GM18502 (cell line): ENCODE data around the gene CROCC2.

Experiments used
- ATAC-seq: cut with Tn5 transposase; IDR thresholded peaks from one replicate; pipeline ENCODE4 v1.9.1; 2021; ENCODE audit warnings: mild to moderate bottlenecking; ENCODE audit not compliant: unreplicated experiment, poor library complexity

CROCC2 gene

DNA sequence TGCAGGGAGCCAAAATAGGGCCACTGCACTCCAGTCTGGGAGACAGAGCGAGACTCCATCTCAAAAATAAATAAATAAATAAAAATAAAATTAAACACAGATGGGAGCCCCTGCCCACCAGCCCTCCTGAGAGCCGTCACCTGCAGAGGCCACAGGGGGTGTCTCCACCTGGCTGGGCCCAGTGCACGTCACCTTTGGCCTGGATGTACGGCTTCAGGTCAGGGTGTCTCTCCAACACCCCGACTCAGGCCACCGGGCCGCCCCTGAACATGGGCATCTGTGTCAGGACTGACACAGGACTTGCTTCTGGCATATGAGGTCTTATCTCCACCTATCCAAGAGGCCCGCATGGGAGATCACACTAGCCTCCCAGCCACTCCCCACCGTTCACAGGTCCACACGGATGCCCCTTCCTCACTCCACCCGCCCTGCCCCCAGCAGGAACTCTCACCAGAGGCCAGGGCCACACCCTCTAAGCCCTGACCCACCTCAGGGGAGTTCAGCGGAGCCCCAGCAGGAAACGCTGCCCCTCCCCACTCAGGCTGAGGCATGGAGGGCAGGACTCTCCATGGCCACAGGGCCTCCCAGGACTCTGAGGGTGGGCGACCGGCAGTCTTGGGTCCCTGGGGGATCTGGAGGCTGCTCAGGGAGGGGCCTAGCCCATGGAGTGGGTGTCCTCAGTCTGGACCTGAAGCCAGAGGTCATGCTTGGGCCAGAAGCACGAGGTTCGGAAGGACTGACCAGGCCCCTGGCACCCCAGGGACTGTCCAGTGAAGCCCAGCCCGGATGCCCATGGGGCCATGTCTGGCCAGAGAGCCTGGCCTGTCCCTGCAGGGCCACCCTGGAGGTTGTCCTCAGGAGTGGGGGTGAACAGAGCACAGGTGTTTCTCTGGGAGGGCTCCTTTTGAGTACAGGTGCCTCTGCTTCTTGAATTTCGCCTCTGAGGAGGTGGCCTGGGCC, 1.6 kb upstream of the CROCC2 start:
- no peak for ATAC-seq

DNA sequence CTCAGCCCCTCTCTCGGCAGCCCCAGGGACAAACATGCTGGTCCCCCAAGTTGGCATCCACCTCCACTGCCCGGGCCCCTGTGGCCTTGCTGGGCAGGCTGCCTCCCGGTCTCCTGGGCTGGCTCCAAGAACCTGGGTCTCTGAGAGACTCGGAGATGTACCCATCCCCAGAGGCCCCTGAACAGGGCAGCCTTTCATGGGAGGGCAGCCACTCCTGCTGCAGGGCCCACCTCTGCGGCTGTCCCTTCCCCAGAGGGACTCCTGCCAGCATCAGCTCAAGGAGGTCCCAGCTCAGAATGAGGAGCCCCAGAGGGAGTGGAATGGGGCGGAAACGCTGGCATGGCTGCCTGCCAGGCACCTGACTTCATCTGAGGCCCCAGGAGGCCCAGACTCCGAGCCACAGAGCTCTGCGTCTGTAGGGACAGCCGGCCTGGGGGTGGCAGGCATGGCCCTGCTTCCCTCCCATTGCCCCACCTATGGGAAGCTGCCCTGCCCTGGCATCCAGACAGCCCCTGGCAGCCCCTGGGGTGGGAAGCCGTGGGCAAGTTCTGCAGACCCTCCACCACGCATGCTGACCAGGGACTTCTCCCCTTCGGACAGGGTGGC, 857 bp upstream of the CROCC2 start:
- ATAC-seq = no peak

DNA sequence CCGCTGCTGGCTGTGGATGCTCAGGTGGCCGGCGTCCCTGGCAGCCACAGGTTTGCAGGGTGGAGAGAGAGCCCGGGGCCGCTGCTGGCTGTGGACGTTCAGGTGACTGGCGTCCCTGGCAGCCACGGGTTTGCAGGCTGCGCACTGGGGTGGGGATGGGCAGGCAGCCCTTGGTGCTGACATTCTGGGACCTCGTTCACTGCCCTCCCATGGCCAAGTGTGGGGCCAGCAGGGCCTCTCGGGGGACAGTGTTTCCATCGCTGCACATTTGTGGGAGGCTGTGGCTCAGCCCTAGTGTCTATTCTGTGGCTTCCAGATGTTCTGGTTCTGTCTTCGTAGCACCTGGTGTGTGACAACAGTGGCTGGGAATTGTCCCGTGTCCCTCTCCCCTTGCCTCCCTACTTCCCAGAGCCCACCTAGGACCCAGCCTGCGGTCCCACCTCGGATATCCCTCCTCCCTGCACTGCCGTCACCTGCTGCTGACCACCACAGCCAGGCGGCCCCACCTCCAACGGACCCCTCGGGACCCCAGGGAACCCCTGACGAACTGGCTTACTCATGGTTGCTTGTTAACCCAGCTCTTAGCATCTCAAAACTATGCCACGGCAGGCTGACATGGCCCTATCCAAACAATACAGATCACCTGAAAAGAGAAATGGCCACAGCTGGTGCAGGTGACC, 915 bp downstream of the CROCC2 start:
- ATAC-seq = no peak

DNA sequence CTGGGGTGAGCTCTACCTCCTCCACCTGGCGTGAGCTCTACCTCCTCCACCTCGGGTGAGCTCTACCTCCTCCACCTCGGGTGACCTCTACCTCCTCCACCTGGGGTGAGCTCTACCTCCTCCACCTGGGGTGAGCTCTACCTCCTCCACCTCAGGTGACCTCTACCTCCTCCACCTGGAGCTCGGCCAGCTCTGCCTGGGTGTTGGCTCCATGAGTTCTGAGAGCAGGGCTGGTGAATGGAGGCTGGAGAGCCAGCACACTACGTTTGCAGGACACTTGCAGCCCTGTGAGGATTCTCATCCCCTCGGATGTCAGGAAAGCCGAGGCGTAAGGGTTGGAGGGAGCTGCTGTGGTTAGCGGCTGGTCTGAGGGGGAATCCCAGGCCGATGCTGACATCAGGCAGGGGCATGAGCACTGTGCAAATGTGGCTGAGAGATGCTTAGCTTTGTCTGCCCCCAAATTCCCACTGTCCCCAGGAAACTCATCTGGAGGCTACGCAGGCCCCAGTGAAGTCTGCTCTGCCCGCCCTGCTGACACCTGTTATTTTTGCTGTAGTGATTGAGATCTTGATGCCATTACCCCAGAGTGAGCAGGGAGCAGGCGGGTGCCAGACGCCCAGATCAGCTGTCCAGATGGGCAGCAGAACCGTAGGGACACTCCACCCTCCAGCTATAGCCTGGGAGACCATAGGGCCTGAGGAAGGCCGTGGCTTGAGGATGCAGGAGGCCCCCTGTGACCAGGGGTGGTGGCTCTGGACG, 3.3 kb downstream of the CROCC2 start:
- ATAC-seq = no peak

DNA sequence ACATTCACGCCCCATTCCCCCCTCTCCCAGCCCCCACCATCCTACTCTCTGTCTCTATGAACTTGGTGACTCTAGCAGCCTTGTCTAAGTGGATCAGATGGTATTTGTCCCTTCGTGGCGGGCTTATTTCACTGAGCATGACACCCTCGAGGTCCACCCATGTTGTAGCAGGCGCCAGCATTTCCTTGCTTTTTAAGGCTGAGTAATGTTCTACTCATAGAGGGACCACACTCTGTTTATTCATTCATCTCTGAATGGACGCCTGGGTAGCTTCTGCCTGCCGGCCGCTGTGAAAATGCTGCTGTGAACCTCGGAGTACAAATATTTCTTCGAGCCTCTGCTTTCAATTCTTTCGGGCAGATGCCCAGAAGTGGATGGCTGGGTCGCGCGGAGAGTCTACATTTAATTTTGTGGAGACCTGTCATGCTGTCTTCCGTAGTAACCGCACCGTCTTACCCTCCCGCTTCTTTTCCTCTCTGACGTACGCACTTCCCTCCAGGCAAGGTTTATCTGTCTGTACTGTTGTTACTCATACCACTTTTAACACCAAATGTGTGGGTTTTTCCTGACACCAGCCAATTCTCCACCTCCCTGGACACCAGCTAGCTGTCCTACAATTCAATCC, 5.6 kb downstream of the CROCC2 start:
- ATAC-seq = no peak

DNA sequence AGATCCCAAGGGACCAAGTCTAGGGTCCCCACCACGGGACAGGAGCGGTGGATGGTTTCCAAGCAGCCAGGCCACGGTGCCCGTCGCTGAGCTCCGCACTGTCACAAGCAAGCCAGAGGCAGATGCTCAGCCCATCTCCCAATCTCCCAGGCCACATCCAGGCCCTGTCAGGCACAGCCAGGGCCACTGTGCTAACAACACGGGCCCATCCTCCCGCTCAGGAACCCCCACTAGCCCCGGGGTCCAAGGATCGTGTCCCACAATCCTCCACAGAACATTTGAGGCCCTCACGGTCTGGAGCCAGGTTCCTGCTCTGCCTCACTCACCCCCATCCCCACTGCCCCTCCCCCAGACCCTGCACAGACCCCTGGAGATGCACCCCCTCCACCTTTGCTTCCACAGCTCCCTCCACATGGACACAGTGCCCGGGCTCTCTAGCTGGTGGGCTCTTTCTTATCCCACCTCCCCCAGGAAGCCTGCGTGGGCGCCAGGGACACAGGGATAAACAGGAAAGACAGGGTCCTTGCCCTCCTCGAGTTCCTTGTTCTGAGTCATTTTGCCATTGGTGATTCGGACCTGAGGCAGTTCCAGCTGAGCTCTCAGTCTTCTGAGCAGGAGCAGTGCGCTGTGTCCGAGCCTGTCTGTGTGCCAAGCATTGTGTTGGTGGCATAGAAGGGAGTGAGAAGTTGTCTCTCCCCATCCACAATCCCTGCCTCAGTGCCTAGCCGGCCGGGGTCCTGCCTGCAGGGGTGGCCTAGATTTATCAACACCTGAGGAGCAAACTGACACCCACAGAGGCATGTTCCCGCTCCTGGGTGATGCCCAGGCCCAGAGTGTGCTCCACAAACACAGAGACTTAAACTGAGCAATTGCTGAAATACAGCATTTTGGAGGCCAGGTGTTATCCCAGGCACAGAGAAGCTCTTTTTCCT, 7.0 kb downstream of the CROCC2 start:
- ATAC-seq = no peak

DNA sequence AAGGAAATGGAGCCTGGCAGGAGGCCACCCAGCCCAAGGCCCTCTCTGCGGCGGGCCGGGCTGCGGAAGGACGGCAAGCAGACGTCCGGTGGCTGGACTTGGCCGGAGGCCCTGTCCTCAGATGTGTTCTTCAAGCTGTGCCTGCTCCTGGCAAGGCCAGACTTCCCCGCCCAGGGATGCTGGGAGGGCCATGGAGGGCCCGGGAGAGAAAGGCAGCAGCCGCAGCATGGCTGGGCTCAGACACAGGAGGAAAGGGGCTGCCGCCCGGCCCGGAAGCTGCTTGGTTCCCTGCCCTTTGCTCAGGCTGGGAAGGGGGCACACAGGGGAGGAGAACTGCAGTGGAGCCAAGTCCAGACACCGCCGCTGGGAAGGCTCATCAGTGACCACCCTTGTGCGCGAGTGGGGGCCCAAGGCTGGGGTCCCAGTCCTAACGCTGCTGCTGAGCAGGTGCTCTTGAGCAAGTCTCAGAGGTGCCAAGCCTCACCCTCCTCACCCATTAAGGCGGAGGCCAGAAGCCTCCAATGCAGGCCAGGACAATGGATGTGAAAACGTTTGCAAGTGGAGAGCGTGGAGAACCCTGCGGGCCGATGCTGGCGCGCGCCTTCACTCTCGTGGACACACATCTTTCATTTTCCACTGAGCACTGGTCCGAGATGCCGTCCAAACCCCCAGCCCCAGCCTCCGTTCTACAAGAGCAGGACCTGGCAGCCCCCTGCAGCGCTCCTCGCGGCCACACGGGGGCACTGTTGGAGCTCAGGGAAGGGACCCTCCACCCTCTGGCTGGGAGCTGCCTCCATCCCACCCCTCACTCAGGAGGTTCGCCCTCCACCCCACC, 7.9 kb downstream of the CROCC2 start:
- ATAC-seq = no peak

DNA sequence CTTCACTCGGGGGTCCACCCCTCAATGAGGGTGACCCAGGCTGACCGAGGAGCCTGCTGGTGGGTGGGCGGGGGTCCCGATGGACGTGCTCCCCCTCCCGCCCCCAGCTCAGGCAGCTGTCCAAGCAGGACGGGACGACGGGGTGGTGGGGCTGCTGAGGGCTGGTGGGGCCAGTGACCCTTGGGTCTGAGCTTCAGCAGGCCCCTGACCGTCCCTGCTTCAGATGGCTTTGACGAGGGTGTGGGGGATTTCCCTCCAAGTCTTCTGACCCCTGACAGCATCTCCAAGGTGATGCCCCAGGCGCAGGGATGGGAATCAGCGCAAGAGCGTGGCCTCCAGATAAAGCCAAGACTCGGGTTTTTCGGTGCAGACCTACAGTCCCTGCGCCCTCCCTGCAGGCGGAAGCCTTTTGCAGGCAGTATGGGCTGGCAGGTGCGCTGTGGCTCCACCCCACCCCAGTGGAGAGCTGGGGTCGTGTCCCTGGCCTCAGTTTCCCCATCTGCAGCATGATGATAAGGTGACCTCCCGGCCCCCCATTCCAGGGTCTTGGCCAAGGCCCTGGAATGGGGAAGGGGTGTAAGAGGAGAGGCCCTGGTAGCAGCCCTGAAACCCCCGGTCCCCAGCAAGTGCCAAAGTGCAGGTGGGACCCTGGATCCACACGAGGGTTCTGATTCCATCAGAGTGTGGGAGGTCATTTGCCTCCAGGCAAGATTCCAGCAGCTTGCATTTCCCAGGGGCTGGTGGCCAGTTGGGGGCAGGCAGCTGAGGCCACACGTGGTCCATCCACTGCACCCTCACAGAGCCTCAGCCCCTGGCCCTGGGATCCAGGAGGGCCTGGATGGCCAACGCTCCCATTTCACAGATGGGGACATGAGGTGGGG, 8.7 kb downstream of the CROCC2 start:
- no peak for ATAC-seq

DNA sequence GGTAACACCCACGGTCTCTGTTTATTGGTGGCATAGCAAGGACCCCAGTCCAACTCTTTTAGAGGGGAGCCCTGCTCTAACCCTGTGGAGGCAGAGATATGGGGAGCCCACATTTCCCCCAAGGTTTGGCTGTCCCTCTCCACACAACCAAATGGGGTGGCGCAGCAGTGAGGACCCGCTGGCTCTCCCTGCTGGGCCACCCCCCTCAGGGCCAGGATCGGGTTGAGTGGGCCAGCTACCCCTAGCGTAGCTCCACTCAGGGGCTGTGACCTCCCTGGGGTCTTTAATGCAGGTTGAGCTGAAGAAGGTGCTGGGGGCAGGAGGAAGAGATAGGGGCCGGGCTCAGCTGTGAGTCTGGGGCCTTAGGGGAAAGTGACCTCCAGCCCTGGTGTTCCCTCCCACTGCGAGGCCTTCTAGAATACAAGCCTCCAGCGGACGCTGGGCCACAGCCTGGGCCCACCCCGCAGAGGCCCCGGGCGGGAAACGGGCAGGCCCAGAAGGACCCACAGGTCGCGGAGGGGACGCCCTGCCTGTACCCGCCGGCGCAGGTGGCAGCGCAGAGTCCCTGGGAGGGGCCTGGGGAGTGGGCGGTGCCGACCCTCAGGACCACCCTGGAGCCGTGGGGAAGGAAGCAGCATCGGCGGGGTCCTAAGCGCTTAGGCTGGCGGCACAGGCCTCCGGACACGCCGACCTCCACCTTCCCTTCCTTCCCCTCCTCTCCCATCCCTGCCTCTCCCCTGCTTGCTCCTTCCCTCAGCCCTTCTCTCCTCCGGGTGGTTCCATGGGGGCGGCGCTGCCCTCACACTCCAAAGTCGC, 9.6 kb downstream of the CROCC2 start:
- ATAC-seq = no peak

DNA sequence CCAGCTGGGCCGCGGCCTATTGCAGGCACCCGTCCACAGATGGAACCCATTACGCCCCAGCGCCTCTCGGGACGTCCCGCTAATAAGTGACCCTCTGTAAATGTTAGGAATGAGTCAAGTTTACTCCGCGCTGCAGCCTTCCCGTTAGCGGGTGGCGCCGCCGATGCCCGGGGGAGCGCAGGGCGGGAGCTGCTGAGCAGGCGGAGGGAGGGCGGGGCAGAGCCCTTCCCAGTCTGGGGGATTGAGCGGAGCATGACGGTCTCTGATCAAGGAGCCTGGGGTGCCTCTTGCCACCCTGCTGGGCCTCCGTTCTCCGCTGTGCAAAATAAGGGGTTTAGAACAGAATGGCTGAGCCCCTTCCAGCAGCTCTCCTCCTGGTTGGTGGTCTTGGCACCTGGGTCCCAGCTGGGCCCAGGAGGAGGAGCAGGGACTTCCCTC, 10.5 kb downstream of the CROCC2 start:
- ATAC-seq = no peak

DNA sequence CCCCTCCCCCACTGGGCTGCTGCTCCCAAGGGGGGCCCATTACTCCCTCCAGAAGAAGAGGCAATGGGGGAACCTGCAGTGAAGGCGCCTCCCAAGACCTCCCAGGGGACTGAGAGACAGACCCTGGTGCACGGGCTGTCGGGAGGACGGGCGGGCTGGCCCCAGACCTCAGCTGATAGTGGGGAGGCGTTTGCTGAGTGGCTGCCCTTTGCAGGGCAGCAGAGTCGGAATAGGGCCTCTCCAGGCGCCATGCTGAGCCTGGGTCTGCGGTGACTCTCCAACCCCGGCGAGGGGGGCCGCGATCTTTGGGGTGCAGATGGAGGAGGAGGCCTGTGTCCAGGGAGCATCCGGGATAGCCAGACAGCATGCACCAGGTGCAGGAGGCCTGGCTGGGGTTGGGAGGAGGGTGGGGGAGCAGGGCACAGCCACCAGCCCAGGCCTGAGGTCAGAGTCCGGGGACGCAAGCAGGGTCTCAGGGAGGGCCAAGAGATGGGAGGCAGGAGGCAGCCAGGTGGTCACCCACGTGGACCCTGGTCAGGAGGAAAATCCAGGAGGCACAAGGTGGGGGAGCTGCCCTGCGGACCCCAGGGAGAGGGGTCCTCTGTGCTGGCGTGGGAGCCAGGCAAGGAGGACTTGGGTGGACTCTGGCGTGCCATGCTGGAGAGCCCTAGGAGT, 11.0 kb downstream of the CROCC2 start:
- ATAC-seq = no peak

DNA sequence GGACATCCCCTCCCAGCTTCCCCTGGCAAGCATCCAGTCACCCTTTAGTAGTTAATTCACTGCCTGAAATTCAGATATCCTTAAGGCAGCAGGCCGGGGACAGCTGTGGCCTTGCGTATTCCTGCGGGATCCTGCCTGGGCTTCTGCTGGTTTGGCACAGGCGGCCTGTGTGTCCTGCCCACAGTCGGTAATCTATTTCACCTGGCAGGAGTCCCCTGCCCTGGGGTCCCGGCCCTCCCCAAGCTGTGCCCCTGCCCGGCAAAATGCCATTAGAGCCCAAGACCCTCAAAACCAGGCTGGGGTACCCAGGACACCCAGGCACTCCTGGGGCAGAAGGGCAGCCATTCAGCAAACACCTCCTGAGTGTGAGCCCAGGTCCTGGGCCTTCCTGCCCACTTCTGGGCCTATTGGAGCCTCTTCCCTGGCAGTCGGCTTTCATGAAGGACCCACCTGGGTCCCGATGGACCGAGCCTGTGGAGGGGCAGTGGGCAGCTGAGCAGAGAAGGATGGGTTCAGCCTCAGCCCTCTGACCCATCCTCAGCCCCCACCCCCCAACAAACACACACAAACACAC, 11.6 kb downstream of the CROCC2 start:
- no peak for ATAC-seq

DNA sequence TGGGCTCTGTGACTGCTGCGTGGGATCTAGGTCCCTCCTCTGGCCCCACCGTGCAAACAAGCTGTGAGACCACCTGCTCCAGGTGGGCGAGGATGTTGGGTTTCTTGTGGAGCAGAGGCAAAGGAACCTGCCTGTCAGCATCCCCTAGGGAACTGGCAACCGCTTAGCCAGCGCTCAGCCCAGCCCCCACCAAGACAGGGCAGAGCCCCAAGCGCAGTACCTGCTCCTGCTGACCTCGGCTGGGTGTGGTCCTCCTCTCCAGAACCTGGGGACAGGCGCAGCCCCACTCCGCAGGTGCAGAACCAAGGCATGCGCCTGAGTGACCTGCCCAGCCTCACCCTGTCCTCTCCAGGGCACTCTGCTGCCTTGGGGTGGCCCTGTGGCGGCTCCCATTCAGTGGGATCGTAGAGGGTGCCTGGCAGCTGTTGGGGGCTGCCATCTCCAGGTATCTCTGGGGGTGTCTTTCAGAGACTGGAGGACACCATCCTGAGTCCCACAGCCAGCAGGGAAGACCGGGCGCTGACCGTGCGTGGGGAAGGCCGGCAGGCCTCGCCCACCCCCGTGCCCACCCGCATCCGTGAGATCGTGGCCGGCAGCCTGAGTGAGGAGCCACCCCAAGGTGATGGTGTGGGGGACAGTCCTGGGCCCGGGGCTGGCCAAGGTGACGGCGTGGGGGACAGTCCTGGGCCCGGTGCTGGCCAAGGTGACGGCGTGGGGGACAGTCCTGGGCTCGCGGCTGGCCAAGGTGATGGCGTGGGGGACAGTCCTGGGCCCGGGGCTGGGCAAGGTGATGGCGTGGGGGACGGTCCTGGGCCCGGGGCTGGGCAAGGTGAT, 12.3 kb downstream of the CROCC2 start:
- ATAC-seq = no peak

DNA sequence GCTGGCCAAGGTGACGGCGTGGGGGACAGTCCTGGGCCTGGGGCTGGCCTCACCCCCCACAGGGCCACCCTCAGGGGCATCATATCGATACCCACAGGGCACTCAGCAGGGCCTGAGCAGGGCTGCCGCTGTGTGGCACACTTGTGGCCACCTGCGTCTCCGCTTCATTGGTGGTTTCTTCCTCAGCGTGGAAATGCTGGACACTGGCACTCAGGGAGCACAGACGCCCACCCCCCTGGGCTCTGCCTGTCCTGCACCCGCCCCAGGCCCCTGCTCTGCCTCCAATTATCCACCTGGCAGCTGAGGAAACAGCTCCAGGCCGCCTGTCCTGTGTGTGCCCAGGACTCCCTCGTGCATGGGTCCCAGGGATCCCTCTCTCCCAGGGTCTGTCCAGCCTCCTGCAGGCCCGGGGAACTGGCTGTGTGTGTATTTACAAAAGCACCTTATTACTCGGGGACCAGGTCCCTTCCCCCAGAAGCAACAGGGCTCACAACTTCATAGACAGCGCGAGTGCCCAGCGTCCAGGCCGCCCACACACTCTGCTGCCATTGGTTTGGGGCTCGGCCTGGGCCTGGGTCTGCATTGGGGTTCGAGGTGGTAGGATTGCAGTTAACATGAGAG, 13.1 kb downstream of the CROCC2 start:
- no peak for ATAC-seq
